GM12864 (cell line): ENCODE measurements around the gene SLK.

Source experiments
- DNase-seq: peaks from one replicate; pipeline ENCODE4 v3.0.0-alpha.2; 2011; ENCODE audit warnings: low read depth
- H3K4me3 ChIP-seq: 2 replicates; pipeline ENCODE4 v1.5.1; 2011; ENCODE audit warnings: mild to moderate bottlenecking, low read depth, low read length, control low read depth
- CTCF ChIP-seq: IDR thresholded peaks from 2 replicates; pipeline ENCODE4 v1.5.1; 2011; ENCODE audit warnings: low read depth, mild to moderate bottlenecking, moderate library complexity, low read length, control low read depth, inconsistent platforms; ENCODE audit errors: missing control alignments

SLK gene

DNA sequence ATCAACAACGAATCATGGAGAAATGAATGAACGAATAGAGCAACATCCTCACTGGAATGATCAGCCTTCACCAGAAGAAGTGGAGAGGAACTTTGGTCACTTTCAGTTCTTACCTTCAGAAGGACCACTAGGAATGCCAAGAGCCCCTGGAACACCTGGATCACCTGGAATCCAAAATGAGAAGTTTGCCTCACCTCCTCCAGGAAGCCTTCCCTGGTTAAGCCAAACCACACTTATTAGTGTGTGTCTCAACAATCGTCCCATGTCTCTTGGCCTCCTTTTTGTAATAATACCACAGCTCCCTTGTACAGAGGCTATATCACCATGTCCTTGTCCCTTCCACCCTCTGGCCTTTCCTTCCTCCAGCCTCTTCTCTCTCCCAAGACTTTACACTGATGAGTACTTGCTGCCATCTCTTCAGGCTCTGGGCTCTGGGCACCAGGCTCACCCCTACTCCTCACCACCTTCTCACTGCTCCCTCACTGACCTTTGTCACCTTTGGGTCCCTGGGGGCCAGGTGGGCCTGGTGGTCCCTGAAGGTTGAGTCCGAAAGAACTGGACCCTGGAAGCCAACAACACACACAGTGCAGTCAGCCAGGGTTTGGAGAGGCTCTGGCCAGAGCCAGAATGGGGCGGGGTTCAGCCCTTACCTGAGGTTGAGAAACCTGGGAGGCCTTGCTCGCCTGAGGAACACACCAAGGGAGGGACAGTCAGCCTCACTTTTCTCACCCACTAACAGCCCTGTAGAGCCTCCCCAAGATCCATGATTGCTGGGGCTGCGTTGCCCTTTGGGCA, 72.2 kb downstream of the SLK start:
- DNase-seq = no peak
- no peak overlapping the region for H3K4me3 ChIP-seq
- no peak for TF ChIP-seq CTCF

GRCh38 chr10:104040382-104040781, 73.4 kb downstream of the SLK start:
- H3K4me3 ChIP-seq = no peak overlapping the region
- no peak for TF ChIP-seq CTCF
- no peak for DNase-seq

DNA sequence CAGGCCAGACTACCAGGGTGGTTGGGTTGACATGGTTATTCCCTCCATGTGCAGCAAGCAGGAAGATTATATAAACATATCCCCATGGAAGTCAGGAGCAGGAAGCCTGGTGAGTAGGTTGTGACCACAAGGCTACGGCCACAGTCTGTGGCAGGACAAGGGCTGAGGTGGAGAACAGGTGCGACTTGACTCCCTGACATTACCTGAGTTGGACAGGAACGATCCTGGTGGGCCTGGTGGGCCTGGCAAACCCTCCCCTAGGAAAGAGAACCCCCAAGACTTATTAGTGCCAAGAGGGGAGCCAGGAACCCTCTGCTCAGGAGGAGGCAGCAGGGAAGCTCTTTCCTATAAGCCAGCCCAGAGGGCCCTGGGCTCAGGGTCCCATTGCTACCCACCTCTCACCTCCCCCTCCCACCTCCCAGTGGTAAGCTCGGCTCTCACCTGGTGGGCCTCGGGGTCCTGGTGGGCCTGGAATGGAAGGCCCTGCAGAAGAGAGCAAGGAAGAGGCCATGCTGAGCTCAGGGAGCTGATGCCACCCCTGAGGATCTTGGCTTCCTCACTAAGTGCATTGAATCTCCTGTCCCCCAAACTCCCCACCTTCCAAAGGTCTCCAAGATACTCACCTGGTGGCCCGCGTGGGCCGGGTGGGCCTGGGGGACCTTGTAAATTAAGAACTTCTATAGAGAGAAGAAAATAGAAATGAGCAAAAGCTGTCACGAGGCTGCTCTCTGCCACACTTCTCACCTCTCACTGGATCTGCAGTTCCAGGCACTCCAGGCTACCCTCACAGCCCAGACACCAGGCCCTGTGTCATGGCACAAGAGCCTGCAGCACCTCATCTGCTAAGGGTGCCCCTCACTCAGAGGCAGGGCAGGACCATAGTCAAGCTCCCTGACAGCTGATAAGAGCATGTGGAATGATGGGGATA, 74.2 kb downstream of the SLK start:
- H3K4me3 ChIP-seq = no peak overlapping the region
- TF ChIP-seq CTCF = no peak

GRCh38 chr10:104041891-104042535, 75.1 kb downstream of the SLK start:
- no peak for TF ChIP-seq CTCF
- no peak for DNase-seq
- H3K4me3 ChIP-seq = no peak overlapping the region

More for the DNA sequence above, 74.2 kb downstream of the SLK start:
- no peak for DNase-seq

GRCh38 chr10:104043185-104043830, 76.4 kb downstream of the SLK start:
- DNase-seq = no peak
- no peak for TF ChIP-seq CTCF
- no peak overlapping the region for H3K4me3 ChIP-seq

- H3K4me3 ChIP-seq = no peak overlapping the region
- DNase-seq = no peak
- TF ChIP-seq CTCF = no peak
These were observed 76.9 kb downstream of the SLK start for GRCh38 chr10:104043854-104044253.
